Posterior cingulate gyrus (tissue), 11 donors: ENCODE data around the gene ANKRD62.
A peak's percentile ranks its signal among the peaks of the same experiment; 100 is the strongest.

Experiments
- DNase-seq, 10 donors: peaks; one replicate each; pipeline versions ENCODE4 v3.0.0 to v3.0.0-alpha.2; 2020 to 2021; ENCODE audit warnings: mixed read lengths in 3 of 10
- intact Hi-C: fragments of 100-400 bp; cut with DNase I; formaldehyde crosslinking; loops from one replicate; pipeline ENCODE4 v1.15.1; 2023

Gene ANKRD62

GRCh38 chr18:12093520-12094257 lies at the start of gene ANKRD62:
Gene ANKRD62 (plus strand): TSS chr18:12093843. CDS start chr18:12094018, 175 bp downstream.
- peak in 1 of 10 donors; percentile 67 for DNase-seq
- intact Hi-C loops: no loop called here

GRCh38 chr18:12044591-12044990 lies 49.1 kb upstream of the ANKRD62 start:
- peak in 1 of 10 donors; percentile 41 for DNase-seq
- intact Hi-C loops: no loop called here

GRCh38 chr18:12046046-12046750 lies 47.4 kb upstream of the ANKRD62 start:
- peak in 1 of 10 donors; percentile 39 for DNase-seq
- intact Hi-C loops: no loop called here

- DNase-seq: peak in 1 of 10 donors; percentile 37
- intact Hi-C loops: no loop called here
Observed at GRCh38 chr18:12046751-12047335, 46.8 kb upstream of the ANKRD62 start.

GRCh38 chr18:12048010-12048826 lies 45.4 kb upstream of the ANKRD62 start:
- intact Hi-C loops: no loop called here
- DNase-seq: peak in 2 of 10 donors; percentile 63 to 74

GRCh38 chr18:12048827-12049175 lies 44.8 kb upstream of the ANKRD62 start:
- intact Hi-C loops: no loop called here
- no peak for DNase-seq

GRCh38 chr18:12049978-12050811 lies 43.4 kb upstream of the ANKRD62 start:
- intact Hi-C loops: no loop called here
- DNase-seq: peak in 2 of 10 donors; percentile 55 to 66

GRCh38 chr18:12052866-12053265 lies 40.8 kb upstream of the ANKRD62 start:
- intact Hi-C loops: no loop called here
- no peak for DNase-seq

- no peak for DNase-seq
- intact Hi-C loops: no loop called here
Observed at GRCh38 chr18:12053289-12053688, 40.4 kb upstream of the ANKRD62 start.

- peak in 1 of 10 donors; percentile 43 for DNase-seq
- intact Hi-C loops: no loop called here
Observed at GRCh38 chr18:12056034-12056883, 37.4 kb upstream of the ANKRD62 start.

GRCh38 chr18:12056884-12057402 lies 36.7 kb upstream of the ANKRD62 start:
- DNase-seq: peak in 1 of 10 donors; percentile 80
- intact Hi-C loops: no loop called here

GRCh38 chr18:12057419-12058039 lies 36.1 kb upstream of the ANKRD62 start:
- intact Hi-C loops: no loop called here

GRCh38 chr18:12059334-12060181 lies 34.1 kb upstream of the ANKRD62 start:
- intact Hi-C loops: no loop called here
- peak in 2 of 10 donors; percentile 48 to 63 for DNase-seq

More at GRCh38 chr18:12057419-12058039, 36.1 kb upstream of the ANKRD62 start:
- DNase-seq: peak in 2 of 10 donors; percentile 49 to 73

- intact Hi-C loops: no loop called here
- peak in 1 of 10 donors; percentile 86 for DNase-seq
Observed at GRCh38 chr18:12060182-12060870, 33.3 kb upstream of the ANKRD62 start.

- peak in 1 of 10 donors; percentile 87 for DNase-seq
Observed at GRCh38 chr18:12061685-12062084, 32.0 kb upstream of the ANKRD62 start.

GRCh38 chr18:12062974-12063373 lies 30.7 kb upstream of the ANKRD62 start:
- peak in 1 of 10 donors; percentile 33 for DNase-seq
- intact Hi-C loops: no loop called here

More at GRCh38 chr18:12061685-12062084, 32.0 kb upstream of the ANKRD62 start:
- intact Hi-C loops: no loop called here
